HG02588 (cell line): ENCODE data around the gene ZNF365.
"Not testable (repeated sequence)": the region's sequence is repeated elsewhere in the genome, so short reads cannot be mapped to it uniquely, and the experiment has no call there.

Experiments
- ATAC-seq: cut with Tn5 transposase; IDR thresholded peaks from one replicate; pipeline ENCODE4 v1.9.1; 2021; ENCODE audit warnings: mild to moderate bottlenecking, moderate library complexity; ENCODE audit not compliant: unreplicated experiment

Gene ZNF365

DNA sequence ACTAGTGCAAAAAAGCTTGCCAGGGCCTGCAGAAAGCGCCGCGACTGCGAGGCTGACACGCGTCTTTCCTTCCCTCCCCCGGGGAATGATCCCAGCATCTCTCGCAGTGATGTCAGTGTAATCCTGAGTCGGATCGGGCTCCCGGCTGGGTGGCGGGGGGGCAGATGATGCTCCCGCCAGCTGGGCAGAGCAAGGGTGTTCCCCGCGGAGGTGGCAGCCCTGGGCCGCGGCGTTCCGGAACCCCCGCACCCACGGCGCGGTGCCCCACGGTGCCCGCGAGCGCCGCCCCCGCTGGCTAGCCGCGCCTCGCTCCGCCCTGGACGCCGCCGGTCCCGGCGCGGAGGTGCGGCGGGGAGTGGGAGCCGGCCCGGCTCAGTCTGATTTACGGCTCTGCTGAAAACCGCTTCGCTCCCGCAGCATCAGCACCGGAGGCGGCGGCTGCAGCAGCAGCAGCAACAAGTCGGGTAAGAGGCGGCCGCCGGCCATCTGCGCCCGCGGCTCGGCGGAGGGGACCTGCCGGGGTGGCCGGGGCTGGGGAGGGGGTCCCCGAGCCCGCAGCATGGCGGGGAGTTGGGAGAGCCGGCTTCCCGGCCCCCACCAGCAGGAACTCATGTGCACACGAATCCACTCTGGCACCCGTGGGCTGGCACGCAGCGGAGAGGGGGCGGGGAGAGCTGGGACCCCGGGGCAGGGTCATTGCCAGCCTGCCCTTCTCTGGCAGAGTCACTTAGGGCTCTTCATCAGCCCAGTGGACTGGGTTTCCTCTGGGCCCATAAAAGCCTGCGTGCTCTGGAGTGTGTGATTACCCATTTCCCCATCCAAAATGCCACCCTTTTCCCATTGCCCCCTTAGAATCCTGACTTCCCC lies at the start of gene ZNF365:
Gene ZNF365, plus strand, starts transcription at position 375 of the 867 bp plus-strand sequence. CDS start 1,825 bp downstream, outside the sequence.
- ATAC-seq, result no peak

- ATAC-seq, result no peak
These were observed 48.0 kb upstream of the ZNF365 start for GRCh38 chr10:62326176-62326575.

GRCh38 chr10:62327885-62328284 lies 46.3 kb upstream of the ZNF365 start:
- no peak for ATAC-seq

DNA sequence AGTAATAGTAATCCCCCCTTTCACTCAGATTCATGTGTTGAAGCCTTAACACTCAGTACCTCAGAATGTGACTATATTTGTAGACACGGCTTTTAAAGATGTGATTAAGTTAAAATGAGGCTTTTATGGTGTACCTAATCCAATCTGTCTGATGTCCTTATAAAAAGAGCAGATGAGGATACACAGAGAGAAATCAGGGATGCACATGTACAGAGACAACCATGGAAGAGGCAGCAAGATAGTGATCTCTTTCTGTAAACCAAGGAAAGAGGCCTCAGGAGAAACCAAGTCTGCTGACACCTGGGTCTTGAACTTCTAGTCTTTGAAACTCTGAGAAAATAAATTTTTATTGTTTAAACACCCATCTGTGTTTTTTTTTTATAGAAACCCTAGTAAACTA lies 44.0 kb upstream of the ZNF365 start:
- no peak for ATAC-seq

GRCh38 chr10:62332406-62332805 lies 41.8 kb upstream of the ZNF365 start:
- no peak for ATAC-seq

DNA sequence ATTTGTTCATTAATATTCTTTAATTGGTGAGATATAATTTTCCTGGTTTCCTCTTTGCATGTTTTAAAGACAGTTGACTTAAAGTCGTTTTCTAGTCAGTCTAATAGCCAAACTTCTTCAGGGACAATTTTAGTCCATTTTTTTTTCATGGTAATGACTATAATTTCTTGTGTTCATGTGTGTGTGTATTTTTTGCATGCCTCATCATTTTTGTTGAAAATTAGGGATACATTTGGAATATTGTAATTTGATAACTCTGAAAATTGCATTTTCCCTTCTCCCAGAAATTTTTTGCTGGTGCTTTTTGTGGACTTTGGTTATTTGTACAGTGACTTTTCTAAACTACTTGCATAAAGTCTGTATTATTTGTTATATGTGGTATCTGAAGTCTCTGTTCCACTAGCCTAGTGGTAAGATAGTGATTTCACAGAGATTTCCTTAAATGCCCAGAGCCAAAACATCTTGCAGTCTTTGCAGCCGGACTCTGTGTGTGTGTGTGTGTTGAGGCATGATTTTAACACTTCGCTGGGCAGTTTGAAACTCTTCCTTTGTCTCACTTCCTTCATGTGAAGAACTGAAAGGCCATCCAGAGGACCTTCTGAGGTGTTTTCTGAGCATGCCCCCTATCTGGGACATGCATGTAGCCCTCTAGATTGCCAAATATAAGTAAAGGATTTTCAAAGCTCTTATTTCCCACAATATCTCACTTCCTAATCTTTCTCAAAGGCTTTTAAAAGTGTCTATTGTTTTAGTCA lies 40.9 kb upstream of the ZNF365 start:
- no peak for ATAC-seq

- ATAC-seq, result no peak
These were observed 40.0 kb upstream of the ZNF365 start for GRCh38 chr10:62333988-62334682.

GRCh38 chr10:62335326-62335725 lies 38.8 kb upstream of the ZNF365 start:
- ATAC-seq, result no peak

GRCh38 chr10:62336404-62336803 lies 37.8 kb upstream of the ZNF365 start:
- ATAC-seq, result no peak

DNA sequence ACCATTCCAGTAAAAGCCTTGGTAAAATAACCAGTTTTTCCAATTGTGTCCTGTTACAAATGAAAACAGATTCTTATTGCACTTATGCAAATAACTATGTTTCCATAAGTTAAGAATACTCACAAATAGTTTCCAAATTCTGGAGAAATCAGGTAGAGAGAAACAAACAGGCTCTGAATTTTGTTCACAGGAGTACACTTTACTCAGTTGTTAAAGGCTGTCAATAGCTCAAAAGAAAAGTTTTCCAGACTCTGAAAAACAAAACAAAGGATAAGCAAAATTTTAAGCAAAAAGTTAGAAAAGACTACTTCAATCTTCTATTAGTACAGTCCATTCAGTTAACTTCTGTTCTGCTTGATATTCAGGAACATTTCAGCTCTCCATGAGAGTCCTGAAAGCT lies 32.8 kb upstream of the ZNF365 start:
- ATAC-seq, result no peak

DNA sequence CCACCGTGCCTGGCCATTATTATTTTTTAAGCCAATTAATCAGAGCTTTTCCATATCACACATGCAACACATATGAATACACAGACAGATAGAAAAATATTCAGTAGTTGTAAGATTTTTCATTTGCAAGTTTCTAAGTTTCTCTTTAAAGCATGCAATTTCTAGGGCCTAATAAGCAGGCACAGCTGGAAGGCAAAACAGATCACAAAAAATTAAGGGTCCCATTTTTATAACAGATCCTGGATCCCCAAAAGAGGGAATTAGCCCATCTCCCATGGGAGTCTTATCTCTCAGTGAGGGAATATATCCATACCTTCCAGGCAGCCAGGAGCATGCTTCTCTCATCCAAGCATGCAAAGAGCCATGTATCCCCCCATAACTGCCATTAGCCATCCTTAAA lies 31.2 kb upstream of the ZNF365 start:
- ATAC-seq, result no peak

- no peak for ATAC-seq
These were observed 26.1 kb upstream of the ZNF365 start for GRCh38 chr10:62348029-62348428.

- no peak for ATAC-seq
These were observed 21.7 kb upstream of the ZNF365 start for GRCh38 chr10:62352356-62352970.

DNA sequence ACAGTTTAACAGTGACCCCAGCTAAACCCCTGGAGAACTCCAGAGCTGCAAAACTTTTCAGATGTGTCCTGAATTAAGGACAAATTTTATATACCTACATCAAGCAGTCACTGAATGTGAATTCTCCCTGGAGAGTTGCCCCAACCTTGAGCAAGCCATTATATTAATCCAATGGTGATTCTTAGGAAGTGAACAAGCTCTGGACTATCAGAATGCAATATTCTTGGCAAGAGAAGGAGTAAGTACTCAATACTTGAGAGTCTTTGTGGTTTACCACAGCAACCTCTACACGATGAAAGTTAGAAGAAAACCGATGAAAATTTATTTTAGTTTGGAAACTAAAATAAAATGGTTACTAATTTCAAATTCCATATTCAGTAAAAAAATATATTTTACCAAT lies 19.3 kb upstream of the ZNF365 start:
- no peak for ATAC-seq

DNA sequence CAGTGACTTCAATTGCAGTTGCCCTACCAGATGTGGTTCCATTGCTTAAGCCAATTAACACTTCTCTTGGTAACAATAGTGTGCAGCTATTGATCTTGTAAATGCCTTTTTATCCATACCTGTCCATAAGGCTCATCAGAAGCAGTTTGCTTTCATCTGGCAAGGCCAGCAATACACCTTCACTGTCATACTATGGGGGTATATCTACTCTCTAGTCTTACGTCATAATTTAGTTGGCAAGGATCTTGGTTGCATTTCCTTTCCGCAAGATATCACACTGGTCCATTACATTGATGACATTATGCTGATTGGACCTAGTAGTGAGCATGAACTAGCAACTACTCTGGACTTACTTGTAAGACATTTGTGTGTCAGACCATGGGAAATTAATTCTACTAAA lies 17.7 kb upstream of the ZNF365 start:
- no peak for ATAC-seq

DNA sequence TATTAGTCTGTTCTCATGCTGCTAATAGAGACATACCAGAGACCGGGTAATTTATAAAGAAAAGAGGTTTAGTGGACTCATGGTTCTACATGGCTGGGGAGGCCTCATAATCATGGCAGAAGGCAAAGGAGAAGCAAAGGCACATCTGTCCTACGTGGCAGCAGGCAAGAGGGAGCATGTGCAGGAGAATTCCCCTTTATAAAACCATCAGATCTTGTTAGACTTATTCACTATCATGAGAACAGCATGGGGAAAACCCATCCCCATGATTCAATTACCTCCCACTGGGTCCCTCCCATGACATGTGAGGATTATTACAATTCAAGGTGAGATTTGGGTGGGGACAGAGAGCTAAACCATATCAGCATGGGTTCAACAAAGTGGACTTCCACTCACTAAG lies 16.0 kb upstream of the ZNF365 start:
- ATAC-seq, result not testable (repeated sequence)

GRCh38 chr10:62373639-62373994 lies 552 bp upstream of the ZNF365 start:
- no peak for ATAC-seq

DNA sequence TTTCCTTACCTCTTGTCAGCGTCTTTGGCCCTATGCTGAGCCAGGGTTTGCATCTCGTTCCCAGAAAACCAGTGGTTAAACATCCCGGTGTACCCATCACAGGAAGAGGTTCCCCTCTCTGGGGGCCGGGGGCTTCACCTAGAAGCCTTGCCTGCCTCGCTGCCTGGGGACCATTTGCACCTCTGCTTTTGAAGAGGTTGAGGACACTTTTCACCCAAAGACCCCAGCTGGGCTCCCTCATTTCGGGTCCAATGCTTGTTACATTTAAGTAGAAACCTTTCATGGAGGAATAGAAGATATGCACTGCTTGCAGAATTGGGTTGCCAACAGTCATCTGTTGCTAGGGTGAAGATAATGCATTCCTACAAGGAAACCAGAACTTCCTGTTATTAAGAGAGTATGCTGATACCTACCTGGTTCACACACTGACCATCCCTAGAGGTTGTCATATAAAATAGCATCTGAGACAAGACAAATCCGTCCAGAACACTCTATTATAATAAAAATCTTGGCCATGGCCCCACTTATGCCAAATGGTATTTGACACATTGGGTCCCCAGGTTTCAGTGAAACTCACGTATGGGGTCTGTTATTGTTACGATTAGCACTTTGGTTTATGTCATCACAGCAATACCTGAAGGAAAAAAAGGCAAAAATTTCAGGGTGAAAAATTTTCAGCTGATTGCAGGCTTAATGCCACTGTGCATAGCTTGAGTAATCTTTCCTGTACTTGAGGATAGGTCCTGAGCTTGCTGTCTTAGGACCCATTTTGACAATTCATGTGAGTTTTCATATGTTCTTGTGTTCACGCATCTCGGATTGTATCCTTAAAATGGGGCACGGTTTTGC lies 917 bp downstream of the ZNF365 start:
- no peak for ATAC-seq

DNA sequence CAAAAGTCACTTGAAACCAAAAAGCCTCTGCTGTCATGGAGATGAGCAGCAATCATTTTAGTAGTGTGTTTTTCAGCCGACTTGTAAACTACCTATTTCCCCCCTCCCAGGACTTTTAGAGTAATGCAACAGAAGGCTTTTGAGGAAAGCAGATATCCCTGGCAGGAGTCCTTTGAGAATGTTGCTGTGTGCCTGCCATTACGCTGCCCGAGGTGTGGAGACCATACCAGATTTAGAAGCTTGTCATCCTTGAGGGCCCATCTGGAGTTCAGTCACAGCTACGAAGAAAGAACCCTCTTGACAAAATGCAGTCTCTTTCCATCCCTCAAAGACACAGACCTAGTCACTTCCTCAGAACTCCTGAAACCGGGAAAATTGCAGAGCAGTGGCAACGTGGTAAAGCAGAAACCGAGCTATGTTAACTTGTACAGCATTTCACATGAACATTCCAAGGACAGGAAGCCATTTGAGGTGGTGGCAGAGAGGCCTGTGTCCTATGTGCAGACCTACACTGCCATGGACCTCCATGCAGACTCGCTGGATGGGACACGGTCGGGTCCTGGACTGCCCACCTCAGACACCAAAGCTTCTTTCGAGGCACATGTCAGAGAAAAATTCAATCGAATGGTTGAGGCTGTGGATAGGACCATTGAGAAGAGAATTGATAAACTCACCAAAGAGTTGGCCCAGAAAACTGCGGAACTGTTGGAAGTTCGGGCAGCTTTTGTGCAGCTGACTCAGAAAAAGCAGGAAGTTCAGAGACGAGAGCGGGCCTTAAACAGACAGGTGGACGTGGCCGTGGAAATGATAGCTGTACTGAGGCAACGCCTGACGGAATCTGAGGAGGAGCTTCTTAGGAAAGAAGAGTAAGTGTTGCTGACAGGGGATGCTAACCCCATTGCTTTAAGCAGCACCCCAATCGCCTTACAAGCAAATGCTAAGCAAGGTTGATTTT lies 2.2 kb downstream of the ZNF365 start:
- no peak for ATAC-seq
